Measurements from ENCODE around the gene CDH20.

- TF ChIP-seq CTCF (IDR thresholded peaks at IDR 0.05) (no peak), ZFX (IDR thresholded peaks at IDR 0.05; ENCODE audit: borderline replicate concordance) (no peak)
Observed at GRCh38 chr18:61292280-61293035, 40.8 kb upstream of the CDH20 start.
